Fibroblast of villous mesenchyme (primary cell): ENCODE measurements around the gene FBXL14. TPM values are rescaled to one million over a fixed set of nuclear protein-coding genes. Genes with fewer than 3 reads are reported as not detected.
"Not testable (repeated sequence)": the region's sequence is repeated elsewhere in the genome, so short reads cannot be mapped to it uniquely, and the experiment has no call there.

Experiments used
- DNase-seq: peaks from one replicate; pipeline ENCODE4 v3.0.0-alpha.2; 2010; ENCODE audit warnings: low read depth
- H3K4me3 ChIP-seq: 2 replicates; pipeline ENCODE4 v1.5.1; 2011; ENCODE audit warnings: low read depth, mild to moderate bottlenecking, low read length
- CTCF ChIP-seq: IDR thresholded peaks from 2 replicates; pipeline ENCODE4 v1.5.1; 2012; ENCODE audit warnings: low read depth, mild to moderate bottlenecking, low read length; ENCODE audit not compliant: insufficient read depth
- total RNA-seq: library from RNA; depleted of rRNA; stranded (reverse); fragments of >200 nt; gene quantifications from 2 replicates; pipeline ENCODE4 v1.2.3, GENCODE V29; 2012

FBXL14 gene
- total RNA-seq, 1 donor: 9.5 TPM

GRCh38 chr12:1559676-1560091 lies 34.7 kb downstream of the FBXL14 start:
- no peak for DNase-seq
- no peak overlapping the region for H3K4me3 ChIP-seq
- TF ChIP-seq CTCF: no peak

GRCh38 chr12:1558108-1558507 lies 36.3 kb downstream of the FBXL14 start:
- DNase-seq: not testable (repeated sequence)

GRCh38 chr12:1553987-1554982 lies 40.1 kb downstream of the FBXL14 start:
- no peak for DNase-seq
- no peak overlapping the region for H3K4me3 ChIP-seq
- no peak for TF ChIP-seq CTCF

More at GRCh38 chr12:1558108-1558507, 36.3 kb downstream of the FBXL14 start:
- H3K4me3 ChIP-seq: not testable (repeated sequence)

GRCh38 chr12:1553536-1553935 lies 40.8 kb downstream of the FBXL14 start:
- no peak for TF ChIP-seq CTCF
- DNase-seq: no peak
- H3K4me3 ChIP-seq: no peak overlapping the region

GRCh38 chr12:1552911-1553491 lies 41.4 kb downstream of the FBXL14 start:
- H3K4me3 ChIP-seq: no peak overlapping the region
- DNase-seq: peak; percentile 98
- no peak for TF ChIP-seq CTCF

- no peak overlapping the region for H3K4me3 ChIP-seq
- TF ChIP-seq CTCF: no peak
- DNase-seq: no peak
Measured at GRCh38 chr12:1552171-1552570, 42.2 kb downstream of the FBXL14 start.

GRCh38 chr12:1551496-1551895 lies 42.9 kb downstream of the FBXL14 start:
- DNase-seq: no peak
- no peak overlapping the region for H3K4me3 ChIP-seq
- no peak for TF ChIP-seq CTCF
